GM11168 (cell line): ENCODE results near the gene NR1H4.

Experiments
- in situ Hi-C: fragments of 300-500 bp; cut with MboI; formaldehyde crosslinking; loops from one replicate; pipeline ENCODE4 v1.12.0; 2022; ENCODE audit warnings: low sequenced_read_pairs; ENCODE audit not compliant: unreplicated experiment

The NR1H4 gene

GRCh38 chr12:100504804-100505203, 31.1 kb downstream of the NR1H4 start:
- in situ Hi-C loops = no loop called here

DNA sequence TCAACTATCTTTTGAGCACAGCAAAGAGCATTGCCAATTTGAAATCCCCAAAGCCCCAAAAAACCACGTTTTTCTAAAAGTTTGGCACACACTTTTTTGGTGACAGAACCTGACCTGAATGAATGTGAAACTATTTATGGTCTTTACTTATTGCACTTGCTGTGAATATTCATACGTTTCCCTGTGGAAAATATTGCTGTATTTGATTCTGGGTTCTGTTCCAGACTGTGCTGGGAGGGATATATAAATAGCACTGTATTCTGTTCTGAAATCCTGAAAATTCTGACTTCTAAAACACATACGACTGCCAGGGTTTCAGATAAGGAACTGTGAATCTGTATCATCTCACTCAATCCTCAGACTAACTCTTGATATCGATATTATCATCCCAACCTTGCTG, 35.1 kb downstream of the NR1H4 start:
- in situ Hi-C loops = no loop called here

DNA sequence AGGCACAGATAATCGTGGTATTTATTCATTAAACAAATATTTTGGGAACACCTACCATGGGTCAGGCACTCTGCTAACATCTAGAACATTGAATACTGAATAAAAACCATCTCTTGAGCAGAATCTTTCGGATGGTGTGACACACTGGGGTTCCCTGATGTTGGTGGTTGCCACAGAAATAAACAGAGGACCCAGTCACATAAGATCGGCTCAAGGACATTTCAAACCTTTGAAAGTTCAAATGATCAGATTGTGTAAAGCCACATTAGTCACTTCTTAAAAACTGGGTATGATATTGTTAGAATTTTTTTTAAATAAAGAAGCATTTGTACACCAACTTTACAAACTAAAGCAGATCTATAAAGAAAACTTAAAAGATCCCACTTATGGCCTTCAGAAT, 39.0 kb downstream of the NR1H4 start:
- in situ Hi-C loops = no loop called here

DNA sequence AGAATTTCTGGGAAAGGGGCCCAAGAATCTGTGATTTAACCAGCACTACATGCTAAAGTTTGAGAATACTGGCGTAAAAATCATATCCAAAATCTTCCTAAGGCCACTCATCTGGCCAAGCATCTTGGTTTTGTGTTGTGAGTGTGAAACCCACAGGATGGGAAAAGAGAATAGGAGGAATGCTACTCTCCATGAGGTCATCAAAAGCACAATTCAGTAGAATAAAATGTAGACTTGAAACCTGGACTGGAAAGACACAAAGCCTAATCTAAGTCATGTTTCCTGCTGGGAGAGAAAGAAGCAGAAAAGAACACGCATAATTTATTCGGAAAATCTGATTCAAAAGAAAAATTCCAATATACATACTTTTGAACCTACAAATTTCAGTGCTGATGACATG, 42.3 kb downstream of the NR1H4 start:
- in situ Hi-C loops = no loop called here

DNA sequence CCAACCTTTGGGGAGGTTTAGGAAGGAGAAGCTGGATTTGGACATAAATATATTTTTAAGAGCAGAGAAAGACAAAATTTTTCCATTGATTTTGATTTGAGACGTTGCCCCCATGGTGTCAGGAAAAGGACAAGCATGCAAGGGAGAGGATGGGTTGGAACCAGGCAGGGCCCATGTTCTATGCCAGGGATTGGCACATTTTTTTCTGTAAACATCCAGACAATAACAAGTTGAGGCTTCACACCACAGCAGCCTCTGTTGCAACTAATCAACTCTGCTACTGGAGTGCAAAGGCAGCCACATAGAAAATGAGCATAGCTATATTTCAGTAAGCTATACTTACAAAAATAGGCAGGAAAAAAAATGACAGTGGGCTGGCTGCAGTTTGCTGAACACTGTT, 44.7 kb downstream of the NR1H4 start:
- in situ Hi-C loops = no loop called here

- in situ Hi-C loops = no loop called here
Observed at GRCh38 chr12:100520048-100520769, 46.5 kb downstream of the NR1H4 start.

DNA sequence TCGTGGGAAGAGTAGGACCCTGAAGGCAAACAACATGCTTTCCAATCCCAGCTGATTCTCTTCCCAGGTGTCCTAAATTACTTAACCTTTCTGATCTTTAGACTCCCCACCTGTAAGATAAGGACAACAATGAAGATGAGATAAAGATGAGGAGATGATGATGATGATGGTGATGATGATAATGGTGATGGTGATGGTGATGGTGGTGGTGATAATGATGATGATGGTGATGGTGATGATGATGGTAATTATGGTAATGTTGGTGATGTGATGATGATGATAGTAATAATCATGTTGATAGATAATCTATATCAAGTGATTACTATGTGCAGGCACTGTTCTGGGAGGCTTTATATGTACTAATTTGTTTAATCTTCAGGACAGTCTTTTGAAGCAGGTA, 48.3 kb downstream of the NR1H4 start:
- in situ Hi-C loops = no loop called here

DNA sequence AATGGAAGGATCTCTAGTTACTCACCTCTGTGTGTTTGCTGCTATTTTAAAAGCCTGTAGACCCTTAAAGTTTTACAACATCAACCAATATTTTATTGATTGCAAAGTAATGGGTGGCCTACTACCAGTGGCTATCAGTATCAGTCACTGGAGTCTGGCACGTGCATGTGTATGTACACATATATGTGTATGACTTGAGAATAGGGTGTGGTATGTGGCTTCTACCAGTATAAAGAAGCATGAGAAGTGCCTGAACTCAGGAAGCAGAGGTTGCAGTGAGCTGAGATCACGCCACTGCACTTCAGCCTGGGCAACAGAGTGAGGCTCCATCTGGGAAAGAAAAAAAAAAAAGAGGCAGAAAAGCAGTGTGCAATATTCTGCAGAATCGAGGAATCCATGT, 54.4 kb downstream of the NR1H4 start:
- in situ Hi-C loops = no loop called here

DNA sequence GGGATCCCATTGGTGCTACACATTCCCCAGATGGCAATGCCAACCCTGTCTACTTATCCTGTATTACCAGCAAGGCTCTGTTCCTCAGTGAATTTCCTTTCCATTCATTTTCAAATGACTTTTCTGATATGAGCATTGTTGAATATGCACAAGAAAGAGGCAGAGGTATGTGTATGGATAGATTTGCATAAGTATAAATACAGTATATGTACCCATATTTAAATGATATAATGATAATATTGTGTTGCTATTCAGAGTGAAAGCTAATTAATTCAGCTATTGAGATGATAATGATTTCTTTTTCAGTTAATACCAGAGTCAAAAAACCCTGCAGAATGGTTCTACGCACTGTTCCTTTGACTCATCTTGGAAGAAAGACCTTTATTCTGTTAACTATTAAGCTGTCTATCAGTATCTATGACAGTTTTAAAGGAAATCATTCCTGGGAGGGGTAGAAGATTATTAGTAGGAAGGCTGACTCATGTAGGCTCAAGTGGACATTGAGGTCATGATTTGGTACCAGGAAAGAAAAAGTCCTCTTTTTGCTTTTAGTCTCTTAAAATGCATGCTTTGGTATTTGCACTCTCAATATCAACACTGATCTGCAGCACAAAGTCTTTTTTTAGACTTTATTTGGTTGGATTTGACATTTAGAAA, 54.9 kb downstream of the NR1H4 start:
- in situ Hi-C loops = no loop called here

DNA sequence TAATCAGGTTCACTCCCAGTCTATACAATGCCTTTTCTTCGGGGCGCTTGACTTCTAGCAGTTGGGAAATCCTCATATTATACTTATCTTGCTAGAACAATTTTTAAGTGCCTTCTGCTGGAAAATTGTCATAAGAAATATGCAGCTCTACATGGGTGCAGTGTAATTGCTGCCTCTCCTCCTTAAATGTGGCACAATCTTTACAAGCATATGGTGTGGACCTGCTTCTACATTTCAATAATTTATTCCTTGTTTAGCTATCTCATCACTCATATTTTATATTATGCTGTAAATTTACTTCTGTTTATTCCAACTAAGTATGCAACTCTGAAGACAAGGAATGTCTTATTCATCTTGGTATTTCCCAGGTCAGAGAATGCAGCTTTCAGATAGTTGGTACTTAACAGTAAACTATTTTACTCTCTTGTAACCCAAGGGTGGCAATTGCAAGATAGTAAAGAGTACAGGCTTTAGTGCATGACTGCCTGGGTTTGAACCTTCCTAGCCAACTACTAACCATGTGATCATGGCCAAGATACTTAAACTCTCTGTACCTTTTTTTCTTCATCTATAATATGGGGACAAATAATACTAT, 56.2 kb downstream of the NR1H4 start:
- in situ Hi-C loops = no loop called here

- in situ Hi-C loops = no loop called here
Observed at GRCh38 chr12:100533376-100533775, 59.7 kb downstream of the NR1H4 start.

GRCh38 chr12:100534625-100535227, 61.1 kb downstream of the NR1H4 start:
- in situ Hi-C loops = no loop called here

DNA sequence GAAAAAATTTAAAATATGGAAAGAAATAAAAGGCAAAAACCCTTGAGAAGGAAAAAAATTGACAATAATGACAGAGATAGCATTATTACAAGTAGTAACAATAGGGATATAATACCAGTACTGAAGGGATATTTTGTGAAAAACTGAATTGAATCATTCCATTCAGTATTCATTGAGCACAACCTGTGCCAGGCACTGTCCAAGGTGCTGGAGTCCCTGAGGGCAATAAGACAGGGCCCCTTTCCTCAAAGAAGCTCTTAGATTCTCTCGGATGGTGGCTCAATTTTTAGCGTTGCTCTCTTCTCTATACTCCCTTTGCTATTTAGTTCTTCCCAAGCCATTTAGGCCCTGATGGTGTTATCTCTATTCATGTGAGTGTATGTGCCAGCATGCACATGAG, 65.5 kb downstream of the NR1H4 start:
- in situ Hi-C loops = no loop called here

DNA sequence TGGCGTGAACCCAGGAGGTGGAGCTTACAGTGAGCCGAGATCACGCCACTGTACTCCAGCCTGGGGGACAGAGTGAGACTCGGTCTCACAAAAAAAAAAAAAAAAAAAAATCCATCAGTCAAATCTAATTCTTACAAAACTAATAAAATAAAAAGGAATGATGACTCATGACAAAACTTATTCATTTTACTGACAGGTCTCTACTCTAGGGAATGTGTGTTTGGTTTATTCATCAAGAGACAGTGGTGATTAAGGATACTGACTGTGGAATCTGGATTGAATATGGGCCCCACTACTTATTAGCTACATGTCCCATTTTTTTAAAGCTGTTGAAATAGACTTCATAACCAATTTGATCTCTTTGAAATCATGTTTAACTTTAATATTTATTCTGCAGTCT, 70.5 kb downstream of the NR1H4 start:
- in situ Hi-C loops = no loop called here

DNA sequence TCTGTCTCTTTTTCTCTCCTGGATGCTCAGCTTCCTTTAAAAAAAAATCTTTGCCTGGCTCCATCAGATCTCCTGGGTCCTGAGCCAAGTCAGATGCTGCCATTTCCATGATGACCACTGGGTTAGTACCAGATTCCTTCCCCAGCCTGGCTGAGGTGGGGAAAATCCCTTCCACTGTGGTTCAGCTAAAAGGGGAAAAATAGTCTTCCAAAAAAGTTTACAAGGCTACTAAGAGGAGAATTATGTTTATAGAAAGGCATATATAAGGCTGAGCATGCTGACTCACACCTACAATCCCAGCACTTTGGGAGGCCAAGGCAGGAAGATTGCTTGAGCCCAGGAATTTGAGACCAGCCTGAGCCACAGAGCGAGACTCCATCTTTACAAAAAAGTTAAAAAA, 71.4 kb downstream of the NR1H4 start:
- in situ Hi-C loops = no loop called here

GRCh38 chr12:100553936-100554335, 80.3 kb downstream of the NR1H4 start:
- in situ Hi-C loops = loop anchor here (25.0 kb wide), 1 partner anchor 317 kb away; no protein-coding TSS in a partner anchor

GRCh38 chr12:100554608-100555077, 81.0 kb downstream of the NR1H4 start:
- in situ Hi-C loops = loop anchor here (25.0 kb wide), 1 partner anchor 317 kb away; no protein-coding TSS in a partner anchor

DNA sequence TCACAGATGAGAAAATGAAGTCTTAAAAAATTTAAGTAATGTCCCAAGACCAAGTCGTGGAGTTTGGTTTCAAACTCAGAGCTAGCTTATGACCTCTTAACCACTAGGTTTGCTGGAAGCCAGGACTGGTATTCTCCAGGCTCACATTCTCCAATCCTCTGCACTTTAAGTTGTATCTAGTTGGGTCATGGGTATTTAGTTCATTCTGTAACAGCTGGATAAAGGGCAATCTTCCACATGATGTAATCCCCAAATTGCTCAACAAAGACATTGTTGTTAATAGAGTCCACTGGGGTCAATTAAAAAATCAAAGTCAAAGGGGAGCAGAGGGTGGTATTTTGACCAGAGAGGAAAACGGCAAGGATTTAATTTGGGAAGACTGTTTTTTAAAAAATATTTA, 82.1 kb downstream of the NR1H4 start:
- in situ Hi-C loops = loop anchor here (25.0 kb wide), 1 partner anchor 318 kb away; no protein-coding TSS in a partner anchor

DNA sequence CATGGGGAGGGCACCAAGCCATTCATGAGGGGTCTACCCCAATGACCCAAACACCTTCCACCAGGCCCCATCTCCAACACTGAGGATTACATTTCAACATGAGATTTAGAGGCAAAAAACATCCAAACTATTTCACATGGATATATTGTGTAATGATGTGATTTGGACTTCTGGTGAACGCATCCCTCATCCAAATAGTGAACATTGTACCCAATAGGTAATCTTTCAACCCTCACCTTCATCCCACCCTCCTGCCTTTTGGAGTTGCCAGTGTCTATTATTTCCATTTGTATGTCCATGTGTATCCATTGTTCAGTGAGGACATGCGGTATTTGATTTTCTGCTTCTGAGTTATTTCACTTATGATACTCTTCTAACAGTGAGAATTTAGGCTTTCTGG, 83.7 kb downstream of the NR1H4 start:
- in situ Hi-C loops = loop anchor here (25.0 kb wide), 1 partner anchor 320 kb away; no protein-coding TSS in a partner anchor

- in situ Hi-C loops = loop anchor here (25.0 kb wide), 1 partner anchor 322 kb away; no protein-coding TSS in a partner anchor
Observed at GRCh38 chr12:100559261-100559660, 85.6 kb downstream of the NR1H4 start.

DNA sequence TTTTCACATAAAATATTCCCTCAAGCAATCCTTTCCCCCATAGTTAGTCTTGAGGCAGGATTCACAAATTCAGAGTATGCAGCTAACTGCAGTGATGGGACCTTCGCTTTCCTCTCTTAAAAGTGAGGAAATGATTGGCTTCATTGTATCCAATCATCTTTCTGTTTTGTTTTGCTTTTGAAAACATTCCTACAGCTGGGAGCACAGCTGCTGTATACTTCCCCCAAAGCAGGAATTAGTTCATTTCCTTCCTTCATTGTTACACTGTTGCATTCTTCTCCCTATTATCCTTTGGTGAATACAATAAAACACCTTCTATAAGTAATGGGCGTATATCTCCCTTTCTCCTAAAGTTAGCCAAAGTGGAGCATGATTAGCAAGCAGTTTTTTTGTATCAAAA, 90.4 kb downstream of the NR1H4 start:
- in situ Hi-C loops = loop anchor here (25.0 kb wide), 1 partner anchor 327 kb away; no protein-coding TSS in a partner anchor
